HepG2 (cell line): ENCODE measurements around the gene MCM3AP. TPM values are rescaled to one million over a fixed set of nuclear protein-coding genes. Genes with fewer than 3 reads are reported as not detected.

Experiments
- HNF1B ChIP-seq: sonication (generic); formaldehyde crosslinking; IDR thresholded peaks from 2 replicates; pipeline ENCODE4 v1.5.1; 2020; ENCODE audit warnings: mild to moderate bottlenecking, moderate library complexity, missing genetic modification reagents
- HNRNPK ChIP-seq: fragments of 200-400 bp; formaldehyde crosslinking; IDR thresholded peaks from 2 replicates; pipeline ENCODE4 v1.6.1; 2018; ENCODE audit warnings: low read length, low read depth, moderate library complexity, mild to moderate bottlenecking; ENCODE audit not compliant: poor library complexity, severe bottlenecking
- KLF16 ChIP-seq, 2 experiments: sonication (generic) in 1 of 2; formaldehyde crosslinking in 1 of 2; IDR thresholded peaks; 2 replicates each; pipeline versions ENCODE4 v1.6.1 to v1.8.0; 2016 to 2023; ENCODE audit warnings: missing genetic modification reagents in 2 of 2, missing compliant biosample characterization in 1 of 2
- KLF6 ChIP-seq: IDR thresholded peaks from 2 replicates; pipeline ENCODE4 v1.8.0; 2016; ENCODE audit warnings: missing biosample characterization, missing genetic modification reagents
- MAX ChIP-seq: IDR thresholded peaks from 2 replicates; pipeline ENCODE4 v1.6.1; 2012; ENCODE audit warnings: inconsistent platforms
- MEIS2 ChIP-seq: sonication (generic); formaldehyde crosslinking; IDR thresholded peaks from 2 replicates; pipeline ENCODE4 v1.9.0; 2021; ENCODE audit warnings: mild to moderate bottlenecking, missing genetic modification reagents
- NR2F6 ChIP-seq, 2 experiments: IDR thresholded peaks; 2 replicates each; pipeline ENCODE4 v1.6.1; 2016; ENCODE audit warnings: antibody characterized with exemption in 1 of 2, mild to moderate bottlenecking in 1 of 2
- PAWR ChIP-seq: sonication (generic); formaldehyde crosslinking; IDR thresholded peaks from 2 replicates; pipeline ENCODE4 v1.4.0; 2020; ENCODE audit warnings: missing genetic modification reagents, mild to moderate bottlenecking, borderline replicate concordance
- RFX1 ChIP-seq: fragments of 450-650 bp; IDR thresholded peaks from 2 replicates; pipeline ENCODE4 v1.6.1; 2017
- SOX6 ChIP-seq, 2 experiments: fragments of 450-650 bp in 1 of 2; sonication (generic) in 1 of 2; formaldehyde crosslinking in 1 of 2; IDR thresholded peaks; 2 replicates each; pipeline versions ENCODE4 v1.4.0 to v1.6.1; 2017 to 2020; ENCODE audit warnings: antibody characterized with exemption in 1 of 2, mild to moderate bottlenecking in 1 of 2, missing genetic modification reagents in 1 of 2
- TFAP4 ChIP-seq: sonication (generic); IDR thresholded peaks from 2 replicates; pipeline ENCODE4 v1.6.1; 2016; ENCODE audit warnings: low read depth, borderline replicate concordance
- ZBTB26 ChIP-seq: IDR thresholded peaks from 2 replicates; pipeline ENCODE4 v1.6.1; 2016; ENCODE audit warnings: missing compliant biosample characterization, missing genetic modification reagents, borderline replicate concordance
- ZBTB38 ChIP-seq: sonication (generic); formaldehyde crosslinking; IDR thresholded peaks from 2 replicates; pipeline ENCODE4 v1.5.1; 2020; ENCODE audit warnings: mild to moderate bottlenecking, missing genetic modification reagents
- ZNF556 ChIP-seq: sonication (generic); formaldehyde crosslinking; IDR thresholded peaks from 2 replicates; pipeline ENCODE4 v1.4.0; 2020; ENCODE audit warnings: mild to moderate bottlenecking, missing genetic modification reagents, borderline replicate concordance
- ZNF598 ChIP-seq: sonication (generic); formaldehyde crosslinking; IDR thresholded peaks from 2 replicates; pipeline ENCODE4 v1.5.1; 2020; ENCODE audit warnings: mild to moderate bottlenecking, missing genetic modification reagents, borderline replicate concordance
- ZNF691 ChIP-seq: sonication (generic); formaldehyde crosslinking; IDR thresholded peaks from 2 replicates; pipeline ENCODE4 v1.4.0; 2020; ENCODE audit warnings: missing genetic modification reagents, low read depth, mild to moderate bottlenecking, borderline replicate concordance
- polyA plus RNA-seq, 8 experiments: library from polyadenylated mRNA; depleted of rRNA in 3 of 8; stranded (reverse) in 7 of 8; unstranded in 1 of 8; fragments of >200 nt; fragmentation: Illumina TruSeq in 4 of 8; extraction: Trizol in 4 of 8; gene quantifications; 2 replicates each; pipeline versions ENCODE4 v1.2.1 to v1.2.3, GENCODE V29; 2011 to 2016; ENCODE audit warnings: low read depth in 4 of 8, missing spikeins in 1 of 8, mixed read lengths in 1 of 8; ENCODE audit not compliant: insufficient read depth in 1 of 8
- total RNA-seq, 5 experiments: library from RNA; depleted of rRNA; stranded (reverse); fragments of >200 nt; fragmentation: Illumina TruSeq; extraction: Trizol; gene quantifications; 2 replicates each; pipeline ENCODE4 v1.2.3, GENCODE V29; 2016; ENCODE audit warnings: low read depth in 1 of 5
- TF ChIP-seq, protein P1 (sequence below): sonication (generic); formaldehyde crosslinking; IDR thresholded peaks from 2 replicates; pipeline ENCODE4 v1.4.0; 2020; ENCODE audit warnings: mild to moderate bottlenecking, missing genetic modification reagents
- TF ChIP-seq, protein P2 (sequence below): sonication (generic); formaldehyde crosslinking; IDR thresholded peaks from 2 replicates; pipeline ENCODE4 v1.5.0; 2020; ENCODE audit warnings: missing genetic modification reagents

The MCM3AP gene
- total and polyA plus RNA-seq, 2 of the 13 experiments (the other 11 are each of a cell fraction or from before 2014, with no cell fraction given): 27.0 to 54.7 TPM

DNA sequence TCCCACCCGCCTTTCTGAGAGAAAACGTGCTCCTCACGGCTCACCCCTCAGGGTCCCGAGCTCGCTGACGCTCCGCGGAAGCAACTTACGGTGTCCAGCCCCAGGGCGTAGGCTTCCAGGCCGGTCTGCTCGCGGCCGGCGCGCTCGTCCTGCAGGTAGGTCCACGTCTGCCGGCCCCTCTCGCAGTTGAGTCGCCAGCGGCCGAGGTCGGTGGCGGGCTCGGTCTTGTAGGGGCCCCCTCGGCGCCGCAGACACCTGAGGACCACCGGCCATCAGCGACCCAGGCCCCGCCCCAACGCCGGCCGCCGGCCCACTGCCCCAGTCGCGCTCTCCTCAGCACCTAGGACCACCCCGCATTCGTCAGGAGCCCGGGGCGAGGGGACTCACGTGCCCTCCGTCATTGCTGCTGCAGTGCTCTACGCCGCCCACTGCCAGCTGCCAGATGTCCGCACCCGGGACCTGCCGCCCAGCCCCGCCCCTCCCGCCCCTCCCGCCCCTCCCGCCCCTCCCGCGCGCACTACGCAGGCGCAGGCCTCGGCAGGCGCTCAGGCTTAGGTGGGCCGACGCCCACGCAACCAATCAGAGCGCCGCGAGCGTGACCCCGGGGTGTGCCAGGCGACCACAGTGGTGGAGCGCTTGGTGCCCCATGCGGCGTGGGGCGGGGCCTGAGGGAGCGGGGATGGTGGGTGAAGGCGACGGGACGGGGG is 56.9 kb downstream of the MCM3AP start, which contains the start of gene LSS (continued):
- TF ChIP-seq MAX (peak; percentile 63), KLF16 (CRISPR knock-in tag; IDR thresholded peaks at IDR 0.05) (peak in 1 of 2 experiments; percentile 17; a peak in 2 of 4 replicates), ZNF598 (0 out of 2 replicates have a peak, but pooled peaks have one; percentile 42), MEIS2 (CRISPR knock-in tag) (peak; percentile 78; the same call in 1 of the 2 replicates), PAWR (CRISPR knock-in tag) (no peak), HNRNPK (peak; percentile 58), ZNF556 (no peak), ZBTB26 (CRISPR knock-in tag) (0 out of 2 replicates have a peak, but pooled peaks have one; percentile 38), ZBTB38 (CRISPR knock-in tag) (0 out of 2 replicates have a peak, but pooled peaks have one; percentile 50), ZNF691 (CRISPR knock-in tag) (peak; percentile 58; the same call in 1 of the 2 replicates), RFX1 (no peak), SOX6 (IDR thresholded peaks at IDR 0.05) (no peak), SOX6 (CRISPR knock-in tag; IDR thresholded peaks at IDR 0.05) (peak; percentile 18; the same call in 1 of the 2 replicates), KLF6 (no peak), NR2F6 (IDR thresholded peaks at IDR 0.05) (no peak), NR2F6 (CRISPR knock-in tag; IDR thresholded peaks at IDR 0.05) (peak; percentile 35; the same call in 1 of the 2 replicates), TFAP4 (peak; percentile 85), HNF1B (0 out of 2 replicates have a peak, but pooled peaks have one; percentile 11)
- TF ChIP-seq, protein P1, sequence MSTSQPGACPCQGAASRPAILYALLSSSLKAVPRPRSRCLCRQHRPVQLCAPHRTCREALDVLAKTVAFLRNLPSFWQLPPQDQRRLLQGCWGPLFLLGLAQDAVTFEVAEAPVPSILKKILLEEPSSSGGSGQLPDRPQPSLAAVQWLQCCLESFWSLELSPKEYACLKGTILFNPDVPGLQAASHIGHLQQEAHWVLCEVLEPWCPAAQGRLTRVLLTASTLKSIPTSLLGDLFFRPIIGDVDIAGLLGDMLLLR (CRISPR knock-in tag): peak; percentile 53; the same call in 1 of the 2 replicates
- TF ChIP-seq, protein P2, sequence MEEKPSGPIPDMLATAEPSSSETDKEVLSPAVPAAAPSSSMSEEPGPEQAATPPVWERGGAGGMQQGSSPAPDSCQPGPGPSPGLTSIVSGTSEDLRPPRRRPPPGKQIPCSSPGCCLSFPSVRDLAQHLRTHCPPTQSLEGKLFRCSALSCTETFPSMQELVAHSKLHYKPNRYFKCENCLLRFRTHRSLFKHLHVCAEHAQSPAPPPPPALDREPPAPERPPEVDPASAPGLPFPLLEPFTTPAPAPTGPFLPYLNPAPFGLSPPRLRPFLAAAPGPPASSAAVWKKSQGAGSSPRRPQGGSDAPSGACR: peak; percentile 27; the same call in 1 of the 2 replicates
